Measurements from ENCODE around the gene STPG4. TPM values are rescaled to one million over a fixed set of nuclear protein-coding genes. Genes with fewer than 3 reads are reported as not detected.

Gene STPG4
- total RNA-seq, 1 experiment from 2014 or later: 0.79 TPM

DNA sequence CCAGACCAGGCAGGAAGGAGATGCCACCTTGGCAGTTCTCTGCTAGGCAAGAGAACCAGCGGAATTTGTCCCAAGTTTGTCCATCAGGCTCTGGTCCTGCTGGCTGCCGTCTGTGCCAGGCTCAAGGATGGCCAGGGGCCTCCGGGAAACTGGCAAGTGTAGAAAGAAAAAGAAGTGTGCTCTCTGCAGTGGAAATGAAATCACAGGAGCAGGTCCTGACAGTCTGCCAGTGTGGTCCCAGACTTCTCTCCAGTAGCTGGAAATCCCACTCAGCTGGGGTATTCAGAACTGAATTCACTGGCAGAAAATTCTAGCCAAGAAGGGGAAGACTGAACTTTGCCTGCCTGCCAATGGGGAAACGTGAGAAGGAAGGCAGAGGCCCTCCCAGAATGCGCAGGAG, 91.0 kb downstream of the STPG4 start:
- H3K4me1 ChIP-seq: peaks cover 53% of the 10 kb centered on the region
- H3K4me3 Mint-ChIP-seq (ENCODE audit: unreplicated experiment): no peak overlapping the region
- ChIA-PET CTCF (no interaction called here), POLR2A (no interaction called here)
- H3K9me3 Mint-ChIP-seq (ENCODE audit: unreplicated experiment): no peaks in the 10 kb centered on the region
- H3K36me3 Mint-ChIP-seq (ENCODE audit: insufficient read depth, unreplicated experiment): peaks cover 60% of the 10 kb centered on the region
- TF ChIP-seq, protein P1, sequence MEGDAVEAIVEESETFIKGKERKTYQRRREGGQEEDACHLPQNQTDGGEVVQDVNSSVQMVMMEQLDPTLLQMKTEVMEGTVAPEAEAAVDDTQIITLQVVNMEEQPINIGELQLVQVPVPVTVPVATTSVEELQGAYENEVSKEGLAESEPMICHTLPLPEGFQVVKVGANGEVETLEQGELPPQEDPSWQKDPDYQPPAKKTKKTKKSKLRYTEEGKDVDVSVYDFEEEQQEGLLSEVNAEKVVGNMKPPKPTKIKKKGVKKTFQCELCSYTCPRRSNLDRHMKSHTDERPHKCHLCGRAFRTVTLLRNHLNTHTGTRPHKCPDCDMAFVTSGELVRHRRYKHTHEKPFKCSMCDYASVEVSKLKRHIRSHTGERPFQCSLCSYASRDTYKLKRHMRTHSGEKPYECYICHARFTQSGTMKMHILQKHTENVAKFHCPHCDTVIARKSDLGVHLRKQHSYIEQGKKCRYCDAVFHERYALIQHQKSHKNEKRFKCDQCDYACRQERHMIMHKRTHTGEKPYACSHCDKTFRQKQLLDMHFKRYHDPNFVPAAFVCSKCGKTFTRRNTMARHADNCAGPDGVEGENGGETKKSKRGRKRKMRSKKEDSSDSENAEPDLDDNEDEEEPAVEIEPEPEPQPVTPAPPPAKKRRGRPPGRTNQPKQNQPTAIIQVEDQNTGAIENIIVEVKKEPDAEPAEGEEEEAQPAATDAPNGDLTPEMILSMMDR (IDR thresholded peaks at IDR 0.05; ENCODE audit: insufficient read depth in 1 of 2, low read depth in 1 of 2, low read length in 1 of 2, severe bottlenecking in 1 of 2, unreplicated experiment in 1 of 2): no peak
- no TSS peak for BruUV-seq (replicated peaks)
- intact Hi-C loops (cut with micrococcal nuclease; ENCODE audit: unreplicated experiment): no loop called here
- H3K27ac Mint-ChIP-seq (ENCODE audit: unreplicated experiment): peak overlapping the region; percentile 82
- 0 out of 2 replicates have a peak, but pooled peaks cover 1% of the 10 kb centered on the region for H3K36me3 ChIP-seq (ENCODE audit: control insufficient read depth, insufficient read depth, low read length)
- no peak overlapping the region for H3K4me3 ChIP-seq (ENCODE audit: low read depth, low read length)
- H3K27me3 Mint-ChIP-seq (ENCODE audit: insufficient read depth, unreplicated experiment): no peaks in the 10 kb centered on the region
- H3K9me3 ChIP-seq: no peaks in the 10 kb centered on the region
- no peaks in the 10 kb centered on the region for H3K27me3 ChIP-seq (replicated peaks; ENCODE audit: control insufficient read depth, insufficient read depth, low read length)
- peaks cover 48% of the 10 kb centered on the region for H3K4me1 Mint-ChIP-seq (ENCODE audit: low read depth, unreplicated experiment)
- no peak for DNase-seq

DNA sequence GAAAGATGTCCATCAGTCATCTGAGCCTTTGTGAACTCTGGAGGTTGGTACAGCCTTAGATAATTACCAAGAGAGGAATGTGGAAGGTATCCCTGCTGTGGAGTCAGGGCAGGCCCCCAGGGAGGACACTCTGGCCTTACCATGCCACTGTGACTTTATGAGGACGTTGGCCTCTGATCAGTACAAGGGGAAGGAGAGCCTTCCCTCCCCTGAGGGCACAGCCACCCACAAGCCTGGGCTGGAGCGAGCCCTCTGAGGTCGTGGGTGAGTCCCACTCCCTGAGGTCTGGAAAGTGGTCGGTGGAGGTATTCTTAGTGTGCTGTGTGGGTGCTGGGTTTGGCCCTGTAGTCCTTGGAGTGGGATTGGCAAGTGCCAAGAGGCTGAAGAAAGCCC, 91.6 kb downstream of the STPG4 start:
- TF ChIP-seq, protein P1 (IDR thresholded peaks at IDR 0.05; ENCODE audit: insufficient read depth in 1 of 2, low read depth in 1 of 2, low read length in 1 of 2, severe bottlenecking in 1 of 2, unreplicated experiment in 1 of 2): no peak
- Histone ChIP-seq H3K9me3 (no peaks in the 10 kb centered on the region), H3K4me3 (ENCODE audit: low read depth, low read length) (no peak overlapping the region), H3K27me3 (replicated peaks; ENCODE audit: control insufficient read depth, insufficient read depth, low read length) (no peaks in the 10 kb centered on the region), H3K36me3 (ENCODE audit: control insufficient read depth, insufficient read depth, low read length) (0 out of 2 replicates have a peak, but pooled peaks cover 1% of the 10 kb centered on the region), H3K4me1 (peaks cover 47% of the 10 kb centered on the region)
- H3K4me1 Mint-ChIP-seq (ENCODE audit: low read depth, unreplicated experiment): peaks cover 47% of the 10 kb centered on the region
- peak overlapping the region; percentile 82 for H3K27ac Mint-ChIP-seq (ENCODE audit: unreplicated experiment)
- POLR2A ChIA-PET: no interaction called here
- peaks cover 61% of the 10 kb centered on the region for H3K36me3 Mint-ChIP-seq (ENCODE audit: insufficient read depth, unreplicated experiment)
- BruUV-seq (replicated peaks): no TSS peak
- intact Hi-C loops (cut with micrococcal nuclease; ENCODE audit: unreplicated experiment): no loop called here
- H3K4me3 Mint-ChIP-seq (ENCODE audit: unreplicated experiment): no peak overlapping the region
- DNase-seq: no peak
- H3K27me3 Mint-ChIP-seq (ENCODE audit: insufficient read depth, unreplicated experiment): no peaks in the 10 kb centered on the region
- CTCF ChIA-PET: no interaction called here
- no peaks in the 10 kb centered on the region for H3K9me3 Mint-ChIP-seq (ENCODE audit: unreplicated experiment)

DNA sequence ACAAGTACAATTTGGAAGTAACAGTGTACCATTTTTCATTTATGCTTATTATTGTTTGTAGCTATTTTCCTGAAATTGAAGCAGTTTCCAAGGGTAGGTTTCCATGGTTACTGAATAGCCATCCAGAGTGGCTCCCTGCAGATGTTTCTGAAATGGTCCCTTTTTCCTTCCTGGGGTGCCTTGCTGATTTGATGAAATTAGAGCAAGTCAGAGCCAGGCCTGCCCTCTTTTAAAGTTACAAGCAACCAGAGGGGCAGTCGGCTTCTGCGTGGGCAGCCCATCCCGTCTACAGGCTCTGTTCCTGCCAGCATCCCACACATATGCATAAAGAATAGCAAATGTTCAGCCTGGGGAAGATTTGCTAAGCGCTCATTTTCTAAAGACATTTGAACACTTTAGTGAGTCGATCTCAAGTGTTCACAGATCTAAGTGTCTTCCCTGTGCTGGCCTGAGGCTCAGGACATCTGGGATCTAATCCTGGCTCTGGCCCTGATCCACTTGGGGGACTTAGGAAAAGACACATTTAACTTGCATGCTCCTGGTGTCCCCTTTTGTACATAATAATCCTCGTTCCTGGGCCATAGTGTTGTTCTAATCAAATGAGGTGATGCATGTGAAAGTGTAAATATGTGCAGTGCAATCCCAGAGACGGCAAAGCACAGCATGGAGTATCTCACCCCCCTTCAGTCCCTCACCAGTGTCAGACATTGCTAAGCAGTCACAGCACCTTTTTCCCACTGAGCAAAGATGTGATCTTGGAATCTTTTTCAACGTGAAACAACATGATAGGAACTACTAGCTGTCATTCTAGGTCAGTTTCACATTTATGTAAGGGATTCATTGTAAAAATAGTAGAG, 92.2 kb downstream of the STPG4 start:
- Mint-ChIP-seq H3K27ac (ENCODE audit: unreplicated experiment) (peak overlapping the region; percentile 82), H3K27me3 (ENCODE audit: insufficient read depth, unreplicated experiment) (no peaks in the 10 kb centered on the region), H3K4me1 (ENCODE audit: low read depth, unreplicated experiment) (peaks cover 43% of the 10 kb centered on the region), H3K4me3 (ENCODE audit: unreplicated experiment) (no peak overlapping the region), H3K9me3 (ENCODE audit: unreplicated experiment) (no peaks in the 10 kb centered on the region), H3K36me3 (ENCODE audit: insufficient read depth, unreplicated experiment) (peaks cover 61% of the 10 kb centered on the region)
- intact Hi-C loops (cut with micrococcal nuclease; ENCODE audit: unreplicated experiment): no loop called here
- DNase-seq: no peak
- POLR2A ChIA-PET: no interaction called here
- BruUV-seq (replicated peaks): no TSS peak
- Histone ChIP-seq H3K36me3 (ENCODE audit: control insufficient read depth, insufficient read depth, low read length) (0 out of 2 replicates have a peak, but pooled peaks cover 1% of the 10 kb centered on the region), H3K27me3 (replicated peaks; ENCODE audit: control insufficient read depth, insufficient read depth, low read length) (no peaks in the 10 kb centered on the region), H3K4me1 (peaks cover 41% of the 10 kb centered on the region), H3K4me3 (ENCODE audit: low read depth, low read length) (no peak overlapping the region), H3K9me3 (no peaks in the 10 kb centered on the region)
- TF ChIP-seq, protein P1 (IDR thresholded peaks at IDR 0.05; ENCODE audit: insufficient read depth in 1 of 2, low read depth in 1 of 2, low read length in 1 of 2, severe bottlenecking in 1 of 2, unreplicated experiment in 1 of 2): no peak
- CTCF ChIA-PET: interaction anchor here (0.6 kb wide), 1 partner anchor 147 kb away, joined by 3 read pairs; no protein-coding TSS in a partner anchor
